Uterus (tissue), 2 donors: Measurements from ENCODE around the gene MICAL2.

Experiments
- CTCF ChIP-seq, 4 experiments: fragments of 200-600 bp in 2 of 4; fragments of 450-650 bp in 2 of 4; sonication (generic) in 2 of 4; IDR thresholded peaks; one replicate each; pipeline ENCODE4 v1.5.1; 2016 to 2019; ENCODE audit warnings: antibody characterized with exemption in 4 of 4, mild to moderate bottlenecking in 2 of 4, moderate library complexity in 1 of 4
- POLR2A ChIP-seq, 2 donors: fragments of 450-650 bp; IDR thresholded peaks; one replicate each; pipeline ENCODE4 v1.6.1; 2016; ENCODE audit warnings: antibody characterized with exemption in 2 of 2, mild to moderate bottlenecking in 1 of 2, moderate library complexity in 1 of 2

GRCh38 chr11:12179531-12179930 lies 69.1 kb downstream of the MICAL2 start:
- TF ChIP-seq CTCF (IDR thresholded peaks at IDR 0.05) (no peak), POLR2A (IDR thresholded peaks at IDR 0.05) (no peak)
